ENCODE data around the gene ATG5.
"Not testable (repeated sequence)": the region's sequence is repeated elsewhere in the genome, so short reads cannot be mapped to it uniquely, and the experiment has no call there.

GRCh38 chr6:106152476-106152875, 173.1 kb downstream of the ATG5 start:
- not testable (repeated sequence) for TF ChIP-seq USF2 (CRISPR knock-in tag; IDR thresholded peaks at IDR 0.05); SMC3 (conservative IDR thresholded peaks at IDR 0.05; ENCODE audit: insufficient read depth, low read depth, low read length); ARID4B (CRISPR knock-in tag; IDR thresholded peaks at IDR 0.05); KDM1A (IDR thresholded peaks at IDR 0.05); SMAD1 (IDR thresholded peaks at IDR 0.05; ENCODE audit: low read depth, low read length, partially characterized antibody); E2F6 (IDR thresholded peaks at IDR 0.05; ENCODE audit: borderline replicate concordance in 1 of 2, extremely low read depth in 1 of 2, insufficient read depth in 1 of 2, insufficient read length in 1 of 2, low read depth in 1 of 2, low read length in 1 of 2, poor library complexity in 1 of 2, severe bottlenecking in 1 of 2)

Measured in K562 (cell line).